Stomach (tissue), 9 donors: Measurements from ENCODE around the gene CCDC192. TPM values are rescaled to one million over a fixed set of nuclear protein-coding genes. Genes with fewer than 3 reads are reported as not detected.

Experiments
- DNase-seq, 2 donors: peaks; one replicate each; pipeline versions ENCODE4 v3.0.0 to v3.0.0-alpha.2; 2013 to 2019
- H3K27ac ChIP-seq, 5 donors: fragments of 200-600 bp in 4 of 5; sonication (generic) in 4 of 5; one replicate each; pipeline ENCODE4 v1.5.1; 2013 to 2019; ENCODE audit warnings: mild to moderate bottlenecking in 1 of 5, moderate library complexity in 1 of 5
- H3K27me3 ChIP-seq, 3 donors: fragments of 200-600 bp; sonication (generic); one replicate each; pipeline ENCODE4 v1.5.1; 2017 to 2019; ENCODE audit warnings: mixed run types in 1 of 3
- H3K36me3 ChIP-seq, 4 donors: fragments of 200-600 bp; sonication (generic); 1 replicate in 3 of 4; 2 replicates in 1 of 4; pipeline ENCODE4 v1.5.1; 2016 to 2019
- H3K4me1 ChIP-seq, 4 donors: fragments of 200-600 bp; sonication (generic); one replicate each; pipeline ENCODE4 v1.5.1; 2016 to 2019
- H3K4me3 ChIP-seq, 4 donors: fragments of 200-600 bp; sonication (generic) in 3 of 4; one replicate each; pipeline ENCODE4 v1.5.1; 2016 to 2019; ENCODE audit warnings: mild to moderate bottlenecking in 1 of 4
- H3K9me3 ChIP-seq, 4 donors: fragments of 200-600 bp; sonication (generic); one replicate each; pipeline ENCODE4 v1.5.1; 2016 to 2019
- EP300 ChIP-seq: sonication (generic); formaldehyde crosslinking; IDR thresholded peaks from one replicate; pipeline ENCODE4 v1.6.1; 2017; ENCODE audit warnings: antibody characterized with exemption
- POLR2A ChIP-seq, 4 donors: fragments of 450-650 bp; IDR thresholded peaks; one replicate each; pipeline ENCODE4 v1.6.1; 2016; ENCODE audit warnings: antibody characterized with exemption in 4 of 4, control low read depth in 2 of 4, mild to moderate bottlenecking in 1 of 4, moderate library complexity in 1 of 4
- POLR2AphosphoS5 ChIP-seq, 3 donors: sonication (generic); formaldehyde crosslinking; IDR thresholded peaks; one replicate each; pipeline ENCODE4 v1.6.1; 2016; ENCODE audit warnings: antibody characterized with exemption in 3 of 3
- WGBS, 5 donors: extraction: QIAGEN DNeasy Blood & Tissue Kit in 3 of 5; methylation state at CpG; one replicate each; pipeline versions ENCODE4 v1.1.5 to v1.1.7; 2013 to 2018; 5-methylcytosine and 5-hydroxymethylcytosine counted together
- intact Hi-C: fragments of 100-400 bp; cut with DNase I; formaldehyde crosslinking; loops from one replicate; pipeline ENCODE4 v1.15.1; 2023; ENCODE audit warnings: low total_unique reads
- polyA plus RNA-seq, 3 donors: library from polyadenylated mRNA; stranded (reverse); fragments of 200-250 nt; gene quantifications; one replicate each; pipeline ENCODE4 v1.2.3, GENCODE V29; 2013
- total RNA-seq, 5 donors: library from RNA; depleted of rRNA; stranded (reverse); fragments of >200 nt; gene quantifications; one replicate each; pipeline versions ENCODE4 v1.1.0 to v1.2.3, GENCODE V29; 2014 to 2016
- TF ChIP-seq, protein P1 (sequence below), 7 experiments: fragments of 450-650 bp in 4 of 7; fragments of 200-600 bp in 3 of 7; sonication (generic) in 3 of 7; IDR thresholded peaks; one replicate each; pipeline ENCODE4 v1.5.1; 2016 to 2019; ENCODE audit warnings: antibody characterized with exemption in 7 of 7, control low read depth in 2 of 7, mild to moderate bottlenecking in 1 of 7
- donor health status: healthy with polysubstance abuse.
- donor health status: Bipolar disorder and iron deficiency.
- donor health status: healthy.

Gene CCDC192
- total and polyA plus RNA-seq, 8 donors: 0.10 to 2.2 TPM; not detected in 6

DNA sequence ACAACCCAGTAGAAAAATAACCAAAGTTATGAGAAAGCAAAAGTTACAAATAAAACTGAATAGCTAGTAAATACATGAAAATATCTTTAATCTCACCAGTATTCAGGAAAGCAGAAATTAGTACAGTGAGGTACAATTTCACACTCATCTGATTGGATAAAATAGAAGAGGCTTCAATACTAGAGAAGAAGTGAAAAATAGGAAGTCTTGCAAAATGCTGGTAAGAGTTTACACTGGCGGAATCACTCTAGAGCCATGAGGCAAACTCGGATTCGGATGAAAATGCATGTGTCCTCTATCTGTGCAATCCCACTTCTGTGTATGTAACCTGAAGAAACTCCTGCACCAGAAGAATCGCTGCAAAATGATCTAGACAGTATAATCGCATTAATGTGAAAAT lies 128.9 kb downstream of the CCDC192 start:
- intact Hi-C loops: no loop called here
- Histone ChIP-seq H3K27ac (no peak overlapping the region), H3K4me3 (no peak overlapping the region), H3K27me3 (no peaks in the 10 kb centered on the region), H3K36me3 (no peaks in the 10 kb centered on the region), H3K4me1 (peaks cover 0 to 16% (median 0%) of the 10 kb centered on the region in 4 donors), H3K9me3 (no peaks in the 10 kb centered on the region)
- no peak for DNase-seq
- 84 to 94% (median 92%) methylated on average over 5 of the region's 5 CpGs for WGBS, 5 donors
- TF ChIP-seq POLR2AphosphoS5 (IDR thresholded peaks at IDR 0.05) (no peak), EP300 (no peak), POLR2A (IDR thresholded peaks at IDR 0.05) (no peak)
- TF ChIP-seq, protein P1, sequence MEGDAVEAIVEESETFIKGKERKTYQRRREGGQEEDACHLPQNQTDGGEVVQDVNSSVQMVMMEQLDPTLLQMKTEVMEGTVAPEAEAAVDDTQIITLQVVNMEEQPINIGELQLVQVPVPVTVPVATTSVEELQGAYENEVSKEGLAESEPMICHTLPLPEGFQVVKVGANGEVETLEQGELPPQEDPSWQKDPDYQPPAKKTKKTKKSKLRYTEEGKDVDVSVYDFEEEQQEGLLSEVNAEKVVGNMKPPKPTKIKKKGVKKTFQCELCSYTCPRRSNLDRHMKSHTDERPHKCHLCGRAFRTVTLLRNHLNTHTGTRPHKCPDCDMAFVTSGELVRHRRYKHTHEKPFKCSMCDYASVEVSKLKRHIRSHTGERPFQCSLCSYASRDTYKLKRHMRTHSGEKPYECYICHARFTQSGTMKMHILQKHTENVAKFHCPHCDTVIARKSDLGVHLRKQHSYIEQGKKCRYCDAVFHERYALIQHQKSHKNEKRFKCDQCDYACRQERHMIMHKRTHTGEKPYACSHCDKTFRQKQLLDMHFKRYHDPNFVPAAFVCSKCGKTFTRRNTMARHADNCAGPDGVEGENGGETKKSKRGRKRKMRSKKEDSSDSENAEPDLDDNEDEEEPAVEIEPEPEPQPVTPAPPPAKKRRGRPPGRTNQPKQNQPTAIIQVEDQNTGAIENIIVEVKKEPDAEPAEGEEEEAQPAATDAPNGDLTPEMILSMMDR (IDR thresholded peaks at IDR 0.05): no peak

DNA sequence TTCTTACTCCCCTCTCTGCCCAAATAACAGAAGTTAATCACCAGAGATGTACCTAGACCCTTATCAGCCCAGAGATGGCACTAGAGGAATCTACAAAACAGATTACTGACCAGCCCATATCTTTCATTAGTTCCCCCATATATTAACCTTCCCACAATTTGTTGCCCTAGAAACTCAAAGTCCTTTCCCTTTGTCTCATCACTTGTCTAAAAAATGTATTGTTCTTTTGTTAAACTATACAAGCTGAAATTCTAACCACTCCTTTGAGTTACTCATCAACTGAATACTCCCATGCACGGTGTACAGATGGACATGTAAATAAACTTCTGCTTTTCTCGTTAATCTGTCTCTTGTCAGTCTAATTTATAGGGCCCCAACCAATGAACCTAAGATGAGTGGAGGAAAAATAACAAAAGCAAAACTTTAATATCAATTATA lies 130.9 kb downstream of the CCDC192 start:
- H3K27ac ChIP-seq: no peak overlapping the region
- WGBS, 5 donors: 18 to 35% (median 29%) methylated on average over 2 of the region's 2 CpGs
- no peaks in the 10 kb centered on the region for H3K27me3 ChIP-seq
- intact Hi-C loops: no loop called here
- peaks cover 0 to 16% (median 1%) of the 10 kb centered on the region in 4 donors for H3K4me1 ChIP-seq
- no peak overlapping the region for H3K4me3 ChIP-seq
- H3K36me3 ChIP-seq: no peaks in the 10 kb centered on the region
- H3K9me3 ChIP-seq: no peaks in the 10 kb centered on the region
- DNase-seq: no peak
- TF ChIP-seq EP300 (no peak), POLR2AphosphoS5 (IDR thresholded peaks at IDR 0.05) (no peak), POLR2A (IDR thresholded peaks at IDR 0.05) (no peak)
- TF ChIP-seq, protein P1 (IDR thresholded peaks at IDR 0.05): no peak

DNA sequence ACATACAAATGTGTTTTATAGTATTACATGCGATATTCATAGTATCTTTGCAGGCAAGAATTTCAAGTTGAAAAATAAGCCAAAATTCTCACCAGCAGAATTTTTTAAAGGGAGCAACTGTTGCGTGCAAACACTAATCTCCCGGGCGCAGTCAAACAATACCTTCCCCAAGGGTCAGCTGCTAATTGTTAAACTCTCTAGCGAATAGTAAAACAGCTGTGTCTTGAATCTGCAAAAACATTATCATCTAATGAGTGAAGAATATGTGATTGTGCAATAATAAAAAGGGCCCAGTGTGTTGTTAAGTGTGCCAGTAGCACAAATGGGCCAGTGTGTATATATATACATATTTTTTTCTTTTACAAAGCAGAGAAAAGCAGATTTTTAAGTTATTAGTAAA lies 131.4 kb downstream of the CCDC192 start:
- no peak overlapping the region for H3K4me3 ChIP-seq
- 48 to 59% (median 56%) methylated on average over 5 of the region's 5 CpGs for WGBS, 5 donors
- TF ChIP-seq POLR2A (IDR thresholded peaks at IDR 0.05): no peak
- H3K36me3 ChIP-seq: no peaks in the 10 kb centered on the region
- no peak for DNase-seq
- H3K4me1 ChIP-seq: peaks cover 0 to 16% (median 2%) of the 10 kb centered on the region in 4 donors
- no peaks in the 10 kb centered on the region for H3K27me3 ChIP-seq
- intact Hi-C loops: no loop called here
- H3K27ac ChIP-seq: no peak overlapping the region
- H3K9me3 ChIP-seq: no peaks in the 10 kb centered on the region

DNA sequence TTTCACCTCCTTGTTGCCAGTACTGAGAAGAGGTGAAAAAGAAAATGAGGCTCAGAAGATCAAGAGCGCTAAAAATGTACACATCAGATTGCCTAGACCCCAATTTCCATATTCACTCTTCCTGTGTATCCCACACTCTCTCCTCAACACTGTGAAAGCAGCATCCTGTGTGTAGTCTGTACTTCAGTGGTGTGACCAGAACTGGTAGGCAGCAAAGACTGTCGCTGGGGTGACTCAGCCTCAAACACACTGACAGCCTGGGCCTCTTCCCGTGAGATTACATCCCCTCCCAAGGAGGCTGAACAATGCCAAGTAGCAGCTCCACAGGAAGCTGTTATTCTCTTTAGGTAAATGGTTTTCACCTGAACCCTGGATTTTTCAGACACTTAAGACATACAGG lies 135.5 kb downstream of the CCDC192 start:
- Histone ChIP-seq H3K36me3 (no peaks in the 10 kb centered on the region), H3K27ac (no peak overlapping the region), H3K4me1 (peaks cover 0 to 21% (median 8%) of the 10 kb centered on the region in 4 donors), H3K27me3 (no peaks in the 10 kb centered on the region), H3K4me3 (no peak overlapping the region), H3K9me3 (no peaks in the 10 kb centered on the region)
- 52 to 64% (median 56%) methylated on average over 3 of the region's 3 CpGs for WGBS, 5 donors
- DNase-seq: peak; percentile 30 to 40
- intact Hi-C loops: no loop called here
- TF ChIP-seq POLR2AphosphoS5 (IDR thresholded peaks at IDR 0.05): peak in 1 of 3 donors; percentile 10
- TF ChIP-seq, protein P1 (IDR thresholded peaks at IDR 0.05): no peak
- no peak for TF ChIP-seq EP300

DNA sequence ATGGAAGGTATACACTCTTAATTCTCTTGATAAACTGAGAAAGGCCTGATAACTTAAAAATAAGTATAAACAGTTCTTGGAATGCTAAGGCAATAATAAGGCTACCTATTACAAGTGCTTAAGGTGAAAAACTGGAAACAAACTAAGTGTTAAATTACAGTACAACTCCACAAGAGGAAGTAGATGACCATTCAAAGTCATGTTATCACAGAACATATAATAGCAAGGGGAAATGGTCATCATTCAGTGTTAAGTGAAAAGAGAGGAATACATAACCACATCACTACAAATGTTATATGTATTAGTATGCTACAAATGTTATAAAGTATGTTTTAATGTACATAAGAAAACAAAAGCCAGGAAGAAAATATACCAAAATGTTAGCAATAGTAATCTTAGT lies 135.9 kb downstream of the CCDC192 start:
- Histone ChIP-seq H3K36me3 (no peaks in the 10 kb centered on the region), H3K9me3 (no peaks in the 10 kb centered on the region), H3K27me3 (no peaks in the 10 kb centered on the region), H3K27ac (no peak overlapping the region), H3K4me3 (no peak overlapping the region), H3K4me1 (peaks cover 0 to 21% (median 7%) of the 10 kb centered on the region in 4 donors)
- DNase-seq: no peak
- TF ChIP-seq POLR2A (IDR thresholded peaks at IDR 0.05) (no peak), POLR2AphosphoS5 (IDR thresholded peaks at IDR 0.05) (no peak)
- TF ChIP-seq, protein P1 (IDR thresholded peaks at IDR 0.05): no peak
- intact Hi-C loops: no loop called here
